Femur (tissue), 1 donor: Measurements from ENCODE around the gene IRF6.
A peak's percentile ranks its signal among the peaks of the same experiment; 100 is the strongest.

Experiments
- DNase-seq: peaks from one replicate; pipeline ENCODE4 v3.0.0-alpha.2; 2017

The IRF6 gene

GRCh38 chr1:209786146-209786545, 19.8 kb downstream of the IRF6 start:
- DNase-seq: no peak

GRCh38 chr1:209785592-209785991, 20.4 kb downstream of the IRF6 start:
- no peak for DNase-seq

- peak; percentile 99 for DNase-seq
Observed at GRCh38 chr1:209784265-209785169, 21.4 kb downstream of the IRF6 start, which contains the start of gene C1orf74. C1orf74 (minus strand) TSS chr1:209784559; CDS start chr1:209783634, 925 bp downstream.

- DNase-seq: peak; percentile 56
Observed at GRCh38 chr1:209783386-209783785, 22.6 kb downstream of the IRF6 start.

GRCh38 chr1:209780268-209780667, 25.7 kb downstream of the IRF6 start:
- no peak for DNase-seq

GRCh38 chr1:209778102-209778501, 27.8 kb downstream of the IRF6 start:
- no peak for DNase-seq

GRCh38 chr1:209777587-209777986, 28.4 kb downstream of the IRF6 start:
- no peak for DNase-seq

GRCh38 chr1:209775678-209776077, 30.3 kb downstream of the IRF6 start:
- DNase-seq: no peak

GRCh38 chr1:209774592-209774991, 31.4 kb downstream of the IRF6 start:
- DNase-seq: no peak

GRCh38 chr1:209772126-209772525, 33.8 kb downstream of the IRF6 start:
- no peak for DNase-seq

- no peak for DNase-seq
Observed at GRCh38 chr1:209770636-209771415, 35.1 kb downstream of the IRF6 start.

GRCh38 chr1:209769971-209770370, 36.0 kb downstream of the IRF6 start:
- no peak for DNase-seq

- DNase-seq: peak; percentile 65
Observed at GRCh38 chr1:209769171-209769904, 36.6 kb downstream of the IRF6 start.

GRCh38 chr1:209768354-209768774, 37.6 kb downstream of the IRF6 start:
- no peak for DNase-seq

- no peak for DNase-seq
Observed at GRCh38 chr1:209767706-209768105, 38.2 kb downstream of the IRF6 start.

- no peak for DNase-seq
Observed at GRCh38 chr1:209767096-209767495, 38.8 kb downstream of the IRF6 start.

GRCh38 chr1:209766051-209766450, 39.9 kb downstream of the IRF6 start:
- DNase-seq: no peak

- DNase-seq: no peak
Observed at GRCh38 chr1:209761011-209761635, 44.8 kb downstream of the IRF6 start.

GRCh38 chr1:209759829-209760359, 46.0 kb downstream of the IRF6 start:
- DNase-seq: no peak

GRCh38 chr1:209758400-209758799, 47.5 kb downstream of the IRF6 start:
- no peak for DNase-seq

- DNase-seq: peak; percentile 40
Observed at GRCh38 chr1:209756615-209757445, 49.1 kb downstream of the IRF6 start.
